ENCODE data around the gene AKIRIN1.
"Not testable (repeated sequence)": the region's sequence is repeated elsewhere in the genome, so short reads cannot be mapped to it uniquely, and the experiment has no call there.

The AKIRIN1 gene

DNA sequence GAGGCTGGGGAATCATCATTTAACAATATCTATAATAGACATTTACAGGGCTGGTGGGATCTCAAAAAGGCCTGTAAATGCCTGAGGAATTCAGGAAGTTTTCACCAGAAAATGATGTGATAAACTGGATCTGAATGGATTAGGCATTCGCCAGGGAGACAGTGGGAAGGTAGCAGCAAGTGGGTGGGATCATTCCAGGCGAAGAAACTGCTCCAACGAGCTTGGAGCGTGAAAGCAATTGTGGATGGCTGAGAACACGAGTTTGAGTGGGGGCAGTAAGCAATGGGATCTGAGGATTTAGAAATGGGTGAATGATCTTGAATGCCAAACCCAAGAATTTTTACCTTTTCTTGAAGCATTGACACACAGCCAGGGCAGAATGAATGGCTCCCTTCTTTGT, 26.2 kb downstream of the AKIRIN1 start:
- TF ChIP-seq ZFX (IDR thresholded peaks at IDR 0.05; ENCODE audit: borderline replicate concordance): no peak
- TF ChIP-seq CTCF (IDR thresholded peaks at IDR 0.05): no peak
- no peak overlapping the region for H3K27ac ChIP-seq

DNA sequence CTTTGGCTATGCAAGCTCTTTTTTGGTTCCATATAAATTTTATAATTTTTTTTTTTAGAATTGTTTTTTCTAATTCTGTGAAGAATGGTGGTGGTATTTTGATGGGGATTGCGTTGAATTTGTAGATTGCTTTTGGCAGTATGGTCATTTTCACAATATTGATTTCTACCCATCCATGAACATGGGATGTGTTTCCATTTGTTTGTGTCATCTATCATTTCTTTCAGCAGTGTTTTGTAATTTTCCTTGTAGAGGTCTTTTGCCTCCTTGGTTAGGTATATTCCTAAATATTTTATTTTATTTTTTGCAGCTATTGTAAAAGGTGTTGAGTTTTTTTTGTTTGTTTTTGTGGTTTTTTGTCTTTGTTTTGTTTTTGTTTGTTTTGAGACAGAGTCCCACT, 29.4 kb downstream of the AKIRIN1 start:
- H3K27ac ChIP-seq: not testable (repeated sequence)

DNA sequence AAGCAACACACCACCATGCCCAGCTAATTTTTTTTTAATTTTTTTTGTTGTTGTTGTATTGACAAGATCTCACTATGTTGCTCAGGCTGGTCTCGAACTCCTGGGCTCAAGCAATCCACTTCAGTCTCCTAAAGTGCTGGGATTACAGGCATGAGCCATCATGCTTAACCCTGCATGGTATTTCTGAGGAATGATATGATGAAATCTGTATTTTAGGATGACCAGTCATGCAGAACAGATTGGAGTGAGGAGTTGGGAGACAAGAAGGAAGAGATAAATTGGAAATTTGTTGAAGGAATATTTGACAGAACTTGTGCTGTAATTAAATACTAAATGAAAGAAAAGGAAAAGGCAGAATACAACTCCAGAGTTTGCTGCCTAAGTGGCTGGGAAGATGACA, 30.4 kb downstream of the AKIRIN1 start:
- TF ChIP-seq CTCF (IDR thresholded peaks at IDR 0.05) (no peak), ZFX (IDR thresholded peaks at IDR 0.05; ENCODE audit: borderline replicate concordance) (no peak)
- no peak overlapping the region for H3K27ac ChIP-seq

DNA sequence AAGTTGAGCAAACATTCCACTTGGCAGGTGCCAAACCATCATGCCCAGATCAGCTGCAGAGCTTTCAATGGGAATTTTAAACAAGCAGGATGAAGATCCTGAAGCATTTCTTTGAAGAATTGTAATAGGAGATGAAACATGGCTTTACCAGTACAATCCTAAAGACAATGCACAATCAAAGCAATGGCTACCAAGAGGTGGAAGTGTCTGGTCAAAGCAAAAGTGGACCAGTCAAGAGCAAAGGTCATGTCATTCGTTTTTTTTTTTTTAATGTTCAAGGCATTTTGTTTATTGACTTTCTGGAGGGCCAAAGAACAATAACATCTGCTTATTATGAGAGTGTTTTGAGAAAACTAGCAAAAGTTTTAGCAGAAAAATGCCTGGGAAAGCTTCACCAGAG, 32.1 kb downstream of the AKIRIN1 start:
- H3K27ac ChIP-seq: no peak overlapping the region
- TF ChIP-seq CTCF (IDR thresholded peaks at IDR 0.05) (no peak), ZFX (IDR thresholded peaks at IDR 0.05; ENCODE audit: borderline replicate concordance) (no peak)

DNA sequence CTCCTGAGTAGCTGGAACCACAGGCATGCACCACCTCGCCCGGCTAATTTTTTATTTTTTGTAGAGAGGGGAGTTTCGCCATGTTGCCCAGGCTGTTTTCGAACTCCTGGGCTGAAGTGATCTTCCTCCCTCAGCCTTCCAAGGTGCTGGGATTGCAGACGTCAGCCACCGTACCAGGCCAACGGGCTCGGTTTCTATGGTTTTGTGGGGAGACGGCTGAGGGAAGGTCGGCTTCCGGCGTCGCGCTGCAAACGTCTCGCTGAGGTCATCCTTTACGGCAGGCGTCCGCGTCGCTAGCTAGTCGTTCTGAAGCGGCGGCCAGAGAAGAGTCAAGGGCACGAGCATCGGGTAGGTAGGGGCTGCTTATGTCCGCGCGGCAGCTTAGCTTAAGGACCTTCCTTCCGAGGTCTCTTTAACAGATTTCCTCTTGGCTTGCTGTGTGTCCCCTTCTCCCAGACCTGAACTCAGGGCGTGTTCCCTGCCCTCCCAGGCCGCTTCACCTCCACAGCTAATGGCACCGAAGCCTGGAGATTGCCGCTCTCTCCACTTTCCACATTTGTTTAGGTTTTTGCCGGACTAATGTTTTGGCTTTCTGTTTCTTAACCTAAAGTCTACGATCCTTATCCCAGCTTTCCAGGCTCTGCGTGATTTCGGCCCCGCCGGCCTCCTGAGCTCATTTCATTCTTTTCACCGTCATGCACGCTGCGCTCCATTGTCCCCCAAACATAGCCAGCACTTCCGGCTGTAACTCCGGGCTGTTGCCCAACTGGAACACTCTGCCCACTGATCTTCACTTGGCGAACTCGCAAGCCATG, 35.2 kb downstream of the AKIRIN1 start, which contains the start of gene NDUFS5:
Gene NDUFS5, plus strand, starts transcription at position 300 of the 815 bp plus-strand sequence. CDS start 2,375 bp downstream, outside the sequence.
- no peak for TF ChIP-seq CTCF (IDR thresholded peaks at IDR 0.05)
- TF ChIP-seq ZFX (IDR thresholded peaks at IDR 0.05; ENCODE audit: borderline replicate concordance): no peak
- H3K27ac ChIP-seq: peak within 1 kb of the TSS; percentile 79

GRCh38 chr1:39026866-39027507, 35.9 kb downstream of the AKIRIN1 start:
- TF ChIP-seq CTCF (IDR thresholded peaks at IDR 0.05) (no peak), ZFX (IDR thresholded peaks at IDR 0.05; ENCODE audit: borderline replicate concordance) (no peak)
- peak overlapping the region; percentile 79 for H3K27ac ChIP-seq

GRCh38 chr1:39034114-39034654, 43.1 kb downstream of the AKIRIN1 start:
- TF ChIP-seq CTCF (IDR thresholded peaks at IDR 0.05): no peak
- no peak overlapping the region for H3K27ac ChIP-seq

All from 22Rv1 (cell line).